Stimulated activated CD8-positive, alpha-beta memory T cell treated with anti-CD3 and anti-CD28 coated beads, Interleukin-15, amount 100 ng/mL, for 24 hours (primary cell): ENCODE data around the gene LCE1C.

Source experiments
- DNase-seq: peaks from one replicate; pipeline ENCODE4 v3.0.0-alpha.2; 2020; ENCODE audit warnings: low read depth

The LCE1C gene

GRCh38 chr1:152806576-152806975, at the start of gene LCE1C:
TSS of gene LCE1C (minus strand) at chr1:152806651. CDS start at chr1:152805478, 1,173 bp downstream.
- DNase-seq = no peak

- DNase-seq = no peak
Observed at GRCh38 chr1:152855661-152856060, 49.2 kb upstream of the LCE1C start.

- no peak for DNase-seq
Observed at GRCh38 chr1:152842556-152842955, 36.1 kb upstream of the LCE1C start, which contains the start of gene LCE6A. TSS of gene LCE6A (plus strand) at chr1:152842856. CDS start at chr1:152843521, 665 bp downstream.

- DNase-seq = no peak
Observed at GRCh38 chr1:152836870-152837269, 30.4 kb upstream of the LCE1C start.

GRCh38 chr1:152827173-152827572, 20.7 kb upstream of the LCE1C start, which contains the start of gene LCE1A:
TSS of gene LCE1A (plus strand) at chr1:152827473. CDS start at chr1:152827473, 0 bp downstream.
- no peak for DNase-seq

- DNase-seq = no peak
Observed at GRCh38 chr1:152824964-152825363, 18.5 kb upstream of the LCE1C start.

GRCh38 chr1:152823294-152823693, 16.8 kb upstream of the LCE1C start:
- no peak for DNase-seq

- DNase-seq = no peak
Observed at GRCh38 chr1:152817309-152817708, 10.9 kb upstream of the LCE1C start.

- no peak for DNase-seq
Observed at GRCh38 chr1:152811671-152812070, 5.2 kb upstream of the LCE1C start, which contains the start of gene LCE1B. TSS of gene LCE1B (plus strand) at chr1:152811971. CDS start at chr1:152812447, 476 bp downstream.

GRCh38 chr1:152811050-152811449, 4.6 kb upstream of the LCE1C start:
- no peak for DNase-seq

- no peak for DNase-seq
Observed at GRCh38 chr1:152801333-152801732, 5.1 kb downstream of the LCE1C start.

GRCh38 chr1:152796421-152796820, 10.0 kb downstream of the LCE1C start, which contains the start of gene LCE1D:
TSS of gene LCE1D (plus strand) at chr1:152796721. CDS start at chr1:152797795, 1,074 bp downstream.
- DNase-seq = no peak

GRCh38 chr1:152795686-152796085, 10.8 kb downstream of the LCE1C start:
- DNase-seq = no peak

- no peak for DNase-seq
Observed at GRCh38 chr1:152786077-152786476, 20.4 kb downstream of the LCE1C start, which contains the start of gene LCE1E. TSS of gene LCE1E (plus strand) at chr1:152786257. CDS start at chr1:152787300, 1,043 bp downstream.

- DNase-seq = no peak
Observed at GRCh38 chr1:152783095-152783494, 23.4 kb downstream of the LCE1C start.

GRCh38 chr1:152777510-152778137, 28.8 kb downstream of the LCE1C start:
- no peak for DNase-seq

- no peak for DNase-seq
Observed at GRCh38 chr1:152776361-152776760, 30.1 kb downstream of the LCE1C start.

- no peak for DNase-seq
Observed at GRCh38 chr1:152774875-152775274, 31.6 kb downstream of the LCE1C start, which contains the start of gene LCE1F. TSS of gene LCE1F (plus strand) at chr1:152775140. CDS start at chr1:152776372, 1,232 bp downstream.

GRCh38 chr1:152770411-152770810, 36.0 kb downstream of the LCE1C start:
- DNase-seq = no peak

- no peak for DNase-seq
Observed at GRCh38 chr1:152768847-152769533, 37.5 kb downstream of the LCE1C start.

GRCh38 chr1:152761609-152762213, 44.7 kb downstream of the LCE1C start:
- no peak for DNase-seq

- no peak for DNase-seq
Observed at GRCh38 chr1:152760551-152761190, 45.8 kb downstream of the LCE1C start.
